Measurements from ENCODE around the gene CCDC43. TPM values are rescaled to one million over a fixed set of nuclear protein-coding genes. Genes with fewer than 3 reads are reported as not detected.
A peak's percentile ranks its signal among the peaks of the same experiment; 100 is the strongest.

The CCDC43 gene
- total and polyA plus RNA-seq, 11 donors = 19.0 to 32.9 (median 26.2) TPM

DNA sequence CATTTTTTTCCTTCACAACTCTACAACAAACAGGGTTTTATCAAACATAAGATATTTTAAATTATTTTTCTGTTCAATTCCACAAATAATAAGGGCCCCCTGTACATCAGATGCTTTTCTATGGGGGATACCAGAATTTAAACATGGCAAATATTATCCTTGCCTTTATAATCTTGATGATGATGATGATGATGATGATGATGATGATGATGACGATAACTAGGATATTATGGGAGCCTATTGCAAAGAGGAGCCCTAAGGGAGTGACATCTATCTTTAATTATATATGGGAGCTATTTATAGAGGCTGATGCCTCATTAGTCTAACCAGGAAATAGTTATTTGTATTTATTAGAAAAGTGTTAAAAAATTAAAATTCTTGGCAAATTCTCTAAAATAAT lies 26.5 kb downstream of the CCDC43 start:
- no peak overlapping the region for H3K4me3 ChIP-seq
- no peak overlapping the region for H3K27ac ChIP-seq
- TF ChIP-seq, protein P1, sequence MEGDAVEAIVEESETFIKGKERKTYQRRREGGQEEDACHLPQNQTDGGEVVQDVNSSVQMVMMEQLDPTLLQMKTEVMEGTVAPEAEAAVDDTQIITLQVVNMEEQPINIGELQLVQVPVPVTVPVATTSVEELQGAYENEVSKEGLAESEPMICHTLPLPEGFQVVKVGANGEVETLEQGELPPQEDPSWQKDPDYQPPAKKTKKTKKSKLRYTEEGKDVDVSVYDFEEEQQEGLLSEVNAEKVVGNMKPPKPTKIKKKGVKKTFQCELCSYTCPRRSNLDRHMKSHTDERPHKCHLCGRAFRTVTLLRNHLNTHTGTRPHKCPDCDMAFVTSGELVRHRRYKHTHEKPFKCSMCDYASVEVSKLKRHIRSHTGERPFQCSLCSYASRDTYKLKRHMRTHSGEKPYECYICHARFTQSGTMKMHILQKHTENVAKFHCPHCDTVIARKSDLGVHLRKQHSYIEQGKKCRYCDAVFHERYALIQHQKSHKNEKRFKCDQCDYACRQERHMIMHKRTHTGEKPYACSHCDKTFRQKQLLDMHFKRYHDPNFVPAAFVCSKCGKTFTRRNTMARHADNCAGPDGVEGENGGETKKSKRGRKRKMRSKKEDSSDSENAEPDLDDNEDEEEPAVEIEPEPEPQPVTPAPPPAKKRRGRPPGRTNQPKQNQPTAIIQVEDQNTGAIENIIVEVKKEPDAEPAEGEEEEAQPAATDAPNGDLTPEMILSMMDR (IDR thresholded peaks at IDR 0.05) = no peak
- no peak for TF ChIP-seq POLR2A (IDR thresholded peaks at IDR 0.05)
- intact Hi-C loops (cut with DNase I) = no loop called here
- no peaks in the 10 kb centered on the region for H3K4me1 ChIP-seq
- peaks cover 0 to 5% (median 0%) of the 10 kb centered on the region in 9 donors for H3K27me3 ChIP-seq
- no peaks in the 10 kb centered on the region for H3K36me3 ChIP-seq
- no peaks in the 10 kb centered on the region for H3K9me3 ChIP-seq
- 73 to 83% (median 78%) methylated on average over 1 of the region's 1 CpG for WGBS, 4 donors
- ATAC-seq = no peak
- DNase-seq = no peak

GRCh38 chr17:44661835-44662234 lies 27.7 kb downstream of the CCDC43 start:
- whole genome bisulfite sequencing, 4 donors = 93 to 100% (median 98%) methylated on average over 2 of the region's 2 CpGs

DNA sequence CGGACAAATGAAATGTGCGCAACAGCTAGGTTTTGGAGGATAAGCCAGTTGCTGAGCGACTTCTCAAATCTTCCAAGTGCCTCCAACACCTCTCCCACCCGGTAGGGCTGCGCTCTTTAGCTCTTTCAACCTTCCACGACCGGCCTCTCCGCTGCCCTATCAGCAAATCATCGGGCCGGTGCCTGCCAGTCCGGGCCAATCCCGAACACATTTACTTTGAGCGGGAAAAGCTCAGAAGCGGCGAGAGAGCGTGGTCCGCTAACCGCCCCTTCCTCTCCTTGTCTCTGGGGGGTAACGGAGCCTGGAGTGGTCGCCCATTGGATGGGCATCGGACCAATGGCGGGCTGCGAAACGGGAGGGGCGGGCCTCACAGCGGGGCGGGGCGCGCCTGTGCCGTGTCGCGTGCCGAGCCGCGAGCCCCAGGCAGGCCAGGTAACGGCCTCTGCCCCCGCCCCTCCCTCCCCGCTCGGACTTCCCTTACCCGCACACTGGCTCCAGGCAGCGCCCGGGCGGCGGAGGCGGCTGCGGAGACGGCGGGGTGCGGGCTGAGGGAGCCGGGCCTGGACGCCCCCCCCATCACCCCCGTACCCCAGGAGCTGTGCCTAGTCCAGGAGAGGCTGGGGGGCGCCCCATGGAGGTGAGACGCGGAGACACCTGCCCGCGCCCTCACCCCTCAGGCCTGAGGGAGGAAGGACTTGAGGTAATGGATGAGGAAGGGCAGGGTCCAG lies 33.4 kb downstream of the CCDC43 start, which contains the start of gene MEIOC:
MEIOC (plus strand) TSS at position 486 of the 728 bp plus-strand sequence; CDS start at position 632, 146 bp downstream.
- no peaks in the 10 kb centered on the region for H3K36me3 ChIP-seq
- TF ChIP-seq, protein P1 (IDR thresholded peaks at IDR 0.05) = no peak
- TF ChIP-seq POLR2A (IDR thresholded peaks at IDR 0.05) = no peak
- peak in 1 of 5 donors; percentile 27 for DNase-seq
- peaks cover 18 to 62% (median 39%) of the 10 kb centered on the region in 9 donors for H3K27me3 ChIP-seq
- intact Hi-C loops (cut with DNase I) = no loop called here
- ATAC-seq = peak in 1 of 4 donors; percentile 29
- no peak within 1 kb of the TSS for H3K27ac ChIP-seq
- H3K9me3 ChIP-seq = peaks cover 0 to 5% (median 0%) of the 10 kb centered on the region in 12 donors
- peak within 1 kb of the TSS in 9 of 12 donors; percentile 5 to 31 (median 15) for H3K4me3 ChIP-seq
- WGBS, 4 donors = 5 to 11% (median 9%) methylated on average over 37 to 57 of the region's 57 CpGs
- H3K4me1 ChIP-seq = peaks cover 0 to 12% (median 0%) of the 10 kb centered on the region in 12 donors

More at GRCh38 chr17:44661835-44662234, 27.7 kb downstream of the CCDC43 start:
- Histone ChIP-seq H3K27me3 (peaks cover 3 to 15% (median 11%) of the 10 kb centered on the region in 9 donors), H3K4me1 (peaks cover 0 to 3% (median 0%) of the 10 kb centered on the region in 12 donors), H3K4me3 (no peak overlapping the region), H3K36me3 (no peaks in the 10 kb centered on the region), H3K27ac (no peak overlapping the region), H3K9me3 (no peaks in the 10 kb centered on the region)
- DNase-seq = no peak
- ATAC-seq = no peak
- intact Hi-C loops (cut with DNase I) = no loop called here
- TF ChIP-seq, protein P1 (IDR thresholded peaks at IDR 0.05) = no peak
- no peak for TF ChIP-seq POLR2A (IDR thresholded peaks at IDR 0.05)

DNA sequence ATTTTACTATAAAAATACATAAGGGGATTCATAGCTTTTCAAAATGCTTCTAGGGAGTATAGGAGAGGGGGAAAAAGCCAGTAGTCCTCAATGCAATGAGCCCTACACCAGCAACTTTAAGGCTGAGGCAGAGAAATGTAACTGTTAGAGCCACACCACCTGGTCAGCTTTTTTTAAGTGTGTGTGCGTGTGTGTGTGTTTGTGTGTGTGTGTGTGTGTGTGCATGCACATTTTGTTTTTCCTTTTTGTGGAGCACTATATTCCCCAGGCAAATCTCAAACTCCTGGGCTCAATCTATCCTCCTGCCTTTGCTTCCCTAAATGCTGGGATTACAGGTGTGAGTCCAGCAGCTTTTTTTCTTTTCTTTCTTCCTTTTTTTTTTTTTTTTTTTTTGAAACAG lies 35.6 kb downstream of the CCDC43 start:
- no peak for TF ChIP-seq POLR2A (IDR thresholded peaks at IDR 0.05)
- TF ChIP-seq, protein P1 (IDR thresholded peaks at IDR 0.05) = no peak
- Histone ChIP-seq H3K27me3 (peaks cover 18 to 70% (median 39%) of the 10 kb centered on the region in 9 donors), H3K36me3 (no peaks in the 10 kb centered on the region), H3K4me3 (no peak overlapping the region), H3K27ac (no peak overlapping the region), H3K4me1 (peaks cover 0 to 12% (median 0%) of the 10 kb centered on the region in 12 donors), H3K9me3 (peaks cover 0 to 5% (median 0%) of the 10 kb centered on the region in 12 donors)
- intact Hi-C loops (cut with DNase I) = no loop called here
- 72 to 95% (median 82%) methylated on average over 1 of the region's 1 CpG for WGBS, 4 donors
- no peak for DNase-seq
- ATAC-seq = no peak

Measured in heart left ventricle (tissue), 16 donors.